Stimulated activated naive CD4-positive, alpha-beta T cell treated with Interleukin-2 at 50 U/mL for 16 hours (primary cell): Measurements from ENCODE around the gene TNXB.
"Not testable (repeated sequence)": the region's sequence is repeated elsewhere in the genome, so short reads cannot be mapped to it uniquely, and the experiment has no call there.

Experiments used
- DNase-seq: peaks from one replicate; lab custom pipeline; 2025; lab: John Stamatoyannopoulos, UW

The TNXB gene

GRCh38 chr6:32056254-32056653 lies 52.9 kb downstream of the TNXB start:
- no peak for DNase-seq

- not testable (repeated sequence) for DNase-seq
Observed at GRCh38 chr6:32055756-32056155, 53.4 kb downstream of the TNXB start.

GRCh38 chr6:32053314-32053713 lies 55.8 kb downstream of the TNXB start:
- not testable (repeated sequence) for DNase-seq

GRCh38 chr6:32052626-32053025 lies 56.5 kb downstream of the TNXB start:
- not testable (repeated sequence) for DNase-seq

- DNase-seq = no peak
Observed at GRCh38 chr6:32050562-32050961, 58.6 kb downstream of the TNXB start.

- not testable (repeated sequence) for DNase-seq
Observed at GRCh38 chr6:32049736-32050135, 59.4 kb downstream of the TNXB start.

GRCh38 chr6:32049149-32049548 lies 60.0 kb downstream of the TNXB start:
- not testable (repeated sequence) for DNase-seq

GRCh38 chr6:32047855-32048766 lies 61.0 kb downstream of the TNXB start:
- DNase-seq = peak; percentile 55

GRCh38 chr6:32047539-32047854 lies 61.6 kb downstream of the TNXB start:
- no peak for DNase-seq

- DNase-seq = no peak
Observed at GRCh38 chr6:32047084-32047478, 62.1 kb downstream of the TNXB start.

- no peak for DNase-seq
Observed at GRCh38 chr6:32046450-32047083, 62.6 kb downstream of the TNXB start.

GRCh38 chr6:32045811-32046449 lies 63.2 kb downstream of the TNXB start:
- DNase-seq = no peak

GRCh38 chr6:32044916-32045315 lies 64.2 kb downstream of the TNXB start:
- DNase-seq = not testable (repeated sequence)

GRCh38 chr6:32043589-32044380 lies 65.4 kb downstream of the TNXB start:
- DNase-seq = not testable (repeated sequence)

- DNase-seq = not testable (repeated sequence)
Observed at GRCh38 chr6:32042276-32042675, 66.9 kb downstream of the TNXB start.

GRCh38 chr6:32041385-32041784 lies 67.8 kb downstream of the TNXB start:
- not testable (repeated sequence) for DNase-seq

GRCh38 chr6:32041050-32041321 lies 68.2 kb downstream of the TNXB start:
- DNase-seq = not testable (repeated sequence)

- DNase-seq = not testable (repeated sequence)
Observed at GRCh38 chr6:32040299-32041049, 68.7 kb downstream of the TNXB start.

GRCh38 chr6:32039321-32040274 lies 69.5 kb downstream of the TNXB start:
- DNase-seq = not testable (repeated sequence)

- not testable (repeated sequence) for DNase-seq
Observed at GRCh38 chr6:32038878-32039277, 70.3 kb downstream of the TNXB start.
